ENCODE data around the gene BCCIP. TPM values are rescaled to one million over a fixed set of nuclear protein-coding genes. Genes with fewer than 3 reads are reported as not detected.

Gene BCCIP
- total and polyA plus RNA-seq, 2 of the 8 experiments (the other 6 are each of a cell fraction or from before 2014, with no cell fraction given): 33.9 to 120 TPM

DNA sequence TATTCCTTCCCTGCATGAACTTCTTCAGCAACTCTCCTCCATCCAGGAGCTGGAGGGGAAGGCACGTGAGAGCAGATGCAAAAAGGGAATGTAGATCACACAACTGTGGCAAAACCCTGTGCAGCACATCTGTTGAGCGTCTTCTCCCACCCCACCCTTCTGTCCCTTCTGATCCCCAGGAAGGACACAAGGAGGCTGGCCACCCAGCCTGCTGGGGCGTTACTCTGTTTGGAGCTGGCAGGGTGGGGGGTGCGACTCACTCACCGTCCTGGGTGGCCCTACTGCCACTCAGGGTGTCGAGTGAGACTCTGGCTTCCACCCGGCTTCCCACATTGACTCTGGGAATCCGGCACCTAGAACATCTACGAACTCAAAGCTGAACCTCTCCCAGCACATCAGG is 37.6 kb upstream of the BCCIP start (continued):
- TF ChIP-seq, protein P1, sequence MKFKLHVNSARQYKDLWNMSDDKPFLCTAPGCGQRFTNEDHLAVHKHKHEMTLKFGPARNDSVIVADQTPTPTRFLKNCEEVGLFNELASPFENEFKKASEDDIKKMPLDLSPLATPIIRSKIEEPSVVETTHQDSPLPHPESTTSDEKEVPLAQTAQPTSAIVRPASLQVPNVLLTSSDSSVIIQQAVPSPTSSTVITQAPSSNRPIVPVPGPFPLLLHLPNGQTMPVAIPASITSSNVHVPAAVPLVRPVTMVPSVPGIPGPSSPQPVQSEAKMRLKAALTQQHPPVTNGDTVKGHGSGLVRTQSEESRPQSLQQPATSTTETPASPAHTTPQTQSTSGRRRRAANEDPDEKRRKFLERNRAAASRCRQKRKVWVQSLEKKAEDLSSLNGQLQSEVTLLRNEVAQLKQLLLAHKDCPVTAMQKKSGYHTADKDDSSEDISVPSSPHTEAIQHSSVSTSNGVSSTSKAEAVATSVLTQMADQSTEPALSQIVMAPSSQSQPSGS (IDR thresholded peaks at IDR 0.05; ENCODE audit: low read length): no peak
- TF ChIP-seq GABPA (IDR thresholded peaks at IDR 0.05; ENCODE audit: borderline replicate concordance, insufficient read depth, low read length): no peak

Data from H1 (cell line).